NCI-H82 (cell line): ENCODE data around the gene GPC6.
A peak's percentile ranks its signal among the peaks of the same experiment; 100 is the strongest.

ENCODE experiments used
- DNase-seq: peaks from one replicate; lab custom pipeline; 2025; lab: John Stamatoyannopoulos, UW

The GPC6 gene

DNA sequence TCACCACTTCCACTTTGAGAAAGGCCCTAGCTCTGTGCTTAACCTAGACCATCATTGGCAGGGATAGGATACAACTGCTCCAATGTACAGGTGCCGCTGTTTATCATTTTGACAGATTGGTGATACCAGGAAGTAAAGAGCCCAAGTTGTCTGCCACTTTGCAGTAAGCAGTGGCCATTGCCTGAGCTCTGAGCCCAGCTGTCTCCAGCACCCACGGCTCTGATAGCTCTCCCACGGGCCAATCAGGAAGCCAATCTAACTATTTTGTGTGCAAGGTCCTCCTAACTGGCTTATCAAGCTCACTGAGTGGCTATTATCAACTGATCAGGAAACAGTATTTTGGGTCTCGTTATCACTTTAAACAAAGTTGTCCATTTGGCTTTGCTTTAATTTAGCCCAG, 1071.7 kb downstream of the GPC6 start:
- DNase-seq: peak; percentile 79

GRCh38 chr13:94300401-94300800, 1073.8 kb downstream of the GPC6 start:
- peak; percentile 92 for DNase-seq

- peak; percentile 31 for DNase-seq
Observed at GRCh38 chr13:94301487-94301886, 1074.9 kb downstream of the GPC6 start.

DNA sequence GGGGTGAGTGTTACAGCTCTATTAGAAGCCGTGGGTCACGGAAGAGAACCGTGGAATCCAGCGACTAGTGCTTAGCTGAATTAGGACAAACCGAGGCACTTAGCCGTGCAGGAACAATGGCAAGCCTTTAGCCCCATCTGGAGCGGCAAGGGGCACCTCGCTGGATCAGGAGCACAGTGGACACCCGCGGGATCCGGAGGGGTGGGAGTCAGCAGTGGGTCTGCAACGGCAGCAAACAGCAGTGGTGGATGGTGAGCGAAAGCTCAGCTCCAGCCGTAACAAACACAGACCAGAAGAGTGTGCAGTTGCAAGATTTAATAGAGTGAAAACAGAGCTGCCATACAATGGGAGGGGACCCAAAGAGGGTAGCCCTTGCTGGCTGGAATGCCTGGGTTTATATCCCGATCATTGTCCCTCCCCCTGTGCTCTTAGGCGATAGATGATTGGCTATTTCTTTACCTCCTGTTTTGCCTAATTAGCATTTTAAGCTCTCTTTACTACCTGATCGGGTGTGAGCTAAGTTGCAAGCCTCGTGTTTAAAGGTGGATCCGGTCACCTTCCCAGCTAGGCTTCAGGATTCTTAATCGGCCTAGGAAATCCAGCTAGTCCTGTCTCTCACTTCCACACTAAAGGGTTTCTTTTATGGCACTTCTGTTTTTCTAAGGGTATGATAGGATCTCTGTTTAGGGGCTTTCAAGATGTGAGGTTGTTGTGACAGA, 1076.4 kb downstream of the GPC6 start:
- peak; percentile 32 for DNase-seq

- DNase-seq: no peak
Observed at GRCh38 chr13:94303644-94304174, 1077.1 kb downstream of the GPC6 start.

- DNase-seq: no peak
Observed at GRCh38 chr13:94305033-94305432, 1078.4 kb downstream of the GPC6 start.

DNA sequence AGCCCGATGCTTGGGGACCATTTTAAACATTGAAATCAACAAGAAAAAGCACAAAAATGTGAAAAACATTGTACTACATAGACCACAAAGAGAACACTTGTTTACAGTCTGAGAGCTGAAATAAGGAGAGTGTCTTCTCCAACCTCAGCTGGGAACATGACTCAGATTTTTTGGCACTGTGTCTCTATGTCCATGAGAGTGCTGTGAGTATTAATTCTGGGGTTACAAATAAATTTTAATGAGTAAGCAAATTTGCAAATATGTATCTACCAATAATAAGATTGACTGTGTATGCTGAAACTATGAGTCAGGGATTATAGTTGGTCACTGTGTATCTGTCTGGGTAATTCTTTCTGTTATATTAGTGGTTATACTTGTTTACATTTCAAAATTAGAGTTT, 1078.9 kb downstream of the GPC6 start:
- DNase-seq: no peak

- no peak for DNase-seq
Observed at GRCh38 chr13:94305934-94306333, 1079.3 kb downstream of the GPC6 start.

- DNase-seq: peak; percentile 50
Observed at GRCh38 chr13:94308832-94309231, 1082.2 kb downstream of the GPC6 start.

DNA sequence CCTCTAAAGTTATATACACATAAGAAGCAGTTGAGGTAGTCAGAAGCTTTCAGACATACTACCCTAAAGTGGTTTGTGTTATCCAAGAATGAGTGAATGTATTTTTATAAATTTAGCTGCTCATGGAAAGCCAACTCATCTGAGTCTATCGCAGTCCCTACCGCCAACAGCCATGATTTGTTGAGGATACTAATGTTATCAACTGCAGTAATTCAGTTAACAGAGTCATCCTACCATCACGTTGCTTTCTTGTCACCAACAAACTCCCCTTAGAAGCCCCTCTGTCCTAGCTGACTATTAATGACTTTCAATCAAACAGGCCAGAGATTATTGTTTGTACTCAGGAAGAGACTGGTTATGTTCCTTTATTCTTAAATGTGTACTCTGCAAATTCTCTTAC, 1083.0 kb downstream of the GPC6 start:
- no peak for DNase-seq

- DNase-seq: no peak
Observed at GRCh38 chr13:94309997-94310855, 1083.6 kb downstream of the GPC6 start.

- DNase-seq: no peak
Observed at GRCh38 chr13:94311893-94312292, 1085.3 kb downstream of the GPC6 start.

- DNase-seq: no peak
Observed at GRCh38 chr13:94312511-94313216, 1086.1 kb downstream of the GPC6 start.

DNA sequence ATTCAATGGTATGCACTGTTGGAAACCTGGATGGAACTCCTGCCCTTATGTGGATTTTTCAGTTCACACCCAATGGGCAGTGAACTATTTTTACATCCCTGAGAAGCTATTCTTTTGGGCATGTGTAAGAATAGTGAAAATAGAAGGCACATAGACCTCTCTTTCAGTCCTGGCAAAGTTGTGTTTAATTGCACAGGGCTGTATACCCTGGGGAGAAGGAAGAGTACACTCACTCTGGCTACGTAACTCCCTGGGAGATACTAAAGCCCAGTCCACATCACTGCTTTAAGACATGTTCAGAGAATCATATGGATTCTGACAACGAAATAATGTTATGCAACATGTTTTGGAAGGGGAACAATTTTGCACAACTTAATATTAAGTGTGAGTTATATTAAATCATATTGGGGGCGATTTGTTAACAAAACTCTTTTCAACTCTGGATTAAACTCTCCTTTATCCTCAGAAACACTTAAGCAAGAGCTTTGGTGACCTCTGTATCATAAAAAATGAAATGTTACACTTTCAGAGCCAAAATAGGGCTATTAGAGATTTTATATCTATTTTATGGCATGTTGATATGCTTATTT, 1086.8 kb downstream of the GPC6 start:
- no peak for DNase-seq

DNA sequence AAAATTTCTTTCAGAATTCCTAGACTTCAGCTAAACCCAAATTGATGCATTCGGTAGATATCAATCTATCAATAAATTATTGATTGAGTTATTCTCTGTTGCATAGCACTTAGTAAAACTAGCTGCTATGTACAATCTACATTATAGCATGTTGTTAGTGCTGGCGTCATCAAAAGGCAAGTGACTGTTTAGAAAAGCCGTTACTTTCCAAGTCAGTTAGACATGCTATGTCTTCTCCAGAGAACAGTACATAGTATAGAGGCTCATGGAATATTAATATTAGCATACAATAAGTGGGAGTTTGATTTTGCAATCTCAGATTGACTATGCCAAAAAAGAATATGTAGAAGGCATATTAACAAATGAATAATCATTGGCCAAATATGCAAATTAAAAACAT, 1087.3 kb downstream of the GPC6 start:
- no peak for DNase-seq

- no peak for DNase-seq
Observed at GRCh38 chr13:94315188-94315587, 1088.6 kb downstream of the GPC6 start.

- DNase-seq: no peak
Observed at GRCh38 chr13:94317063-94317491, 1090.5 kb downstream of the GPC6 start.

DNA sequence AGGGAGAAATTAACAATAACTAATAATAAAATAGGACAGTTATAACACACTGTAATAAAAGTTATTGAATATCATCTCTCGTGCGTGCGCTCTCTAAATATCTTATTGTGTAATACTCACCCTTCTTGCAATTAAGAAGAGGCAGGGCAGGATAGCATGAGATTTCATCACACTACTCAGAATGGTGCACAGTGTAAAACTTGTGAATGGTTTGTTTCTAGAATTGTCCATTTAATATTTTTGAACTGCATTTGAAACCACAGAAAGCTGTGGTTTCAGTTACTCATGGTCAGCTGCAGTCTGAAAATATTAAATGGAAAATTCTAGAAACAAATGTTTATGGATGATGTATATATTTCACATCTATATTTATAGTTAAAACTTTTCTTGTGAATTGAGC, 1091.8 kb downstream of the GPC6 start:
- no peak for DNase-seq

GRCh38 chr13:94319501-94319900, 1092.9 kb downstream of the GPC6 start:
- no peak for DNase-seq

- DNase-seq: peak; percentile 97
Observed at GRCh38 chr13:94322925-94323763, 1096.5 kb downstream of the GPC6 start.
